ENCODE measurements around the gene RABEP1.
A peak's percentile ranks its signal among the peaks of the same experiment; 100 is the strongest.
"Not testable (repeated sequence)": the region's sequence is repeated elsewhere in the genome, so short reads cannot be mapped to it uniquely, and the experiment has no call there.

Gene RABEP1, protein sequence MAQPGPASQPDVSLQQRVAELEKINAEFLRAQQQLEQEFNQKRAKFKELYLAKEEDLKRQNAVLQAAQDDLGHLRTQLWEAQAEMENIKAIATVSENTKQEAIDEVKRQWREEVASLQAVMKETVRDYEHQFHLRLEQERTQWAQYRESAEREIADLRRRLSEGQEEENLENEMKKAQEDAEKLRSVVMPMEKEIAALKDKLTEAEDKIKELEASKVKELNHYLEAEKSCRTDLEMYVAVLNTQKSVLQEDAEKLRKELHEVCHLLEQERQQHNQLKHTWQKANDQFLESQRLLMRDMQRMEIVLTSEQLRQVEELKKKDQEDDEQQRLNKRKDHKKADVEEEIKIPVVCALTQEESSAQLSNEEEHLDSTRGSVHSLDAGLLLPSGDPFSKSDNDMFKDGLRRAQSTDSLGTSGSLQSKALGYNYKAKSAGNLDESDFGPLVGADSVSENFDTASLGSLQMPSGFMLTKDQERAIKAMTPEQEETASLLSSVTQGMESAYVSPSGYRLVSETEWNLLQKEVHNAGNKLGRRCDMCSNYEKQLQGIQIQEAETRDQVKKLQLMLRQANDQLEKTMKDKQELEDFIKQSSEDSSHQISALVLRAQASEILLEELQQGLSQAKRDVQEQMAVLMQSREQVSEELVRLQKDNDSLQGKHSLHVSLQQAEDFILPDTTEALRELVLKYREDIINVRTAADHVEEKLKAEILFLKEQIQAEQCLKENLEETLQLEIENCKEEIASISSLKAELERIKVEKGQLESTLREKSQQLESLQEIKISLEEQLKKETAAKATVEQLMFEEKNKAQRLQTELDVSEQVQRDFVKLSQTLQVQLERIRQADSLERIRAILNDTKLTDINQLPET

DNA sequence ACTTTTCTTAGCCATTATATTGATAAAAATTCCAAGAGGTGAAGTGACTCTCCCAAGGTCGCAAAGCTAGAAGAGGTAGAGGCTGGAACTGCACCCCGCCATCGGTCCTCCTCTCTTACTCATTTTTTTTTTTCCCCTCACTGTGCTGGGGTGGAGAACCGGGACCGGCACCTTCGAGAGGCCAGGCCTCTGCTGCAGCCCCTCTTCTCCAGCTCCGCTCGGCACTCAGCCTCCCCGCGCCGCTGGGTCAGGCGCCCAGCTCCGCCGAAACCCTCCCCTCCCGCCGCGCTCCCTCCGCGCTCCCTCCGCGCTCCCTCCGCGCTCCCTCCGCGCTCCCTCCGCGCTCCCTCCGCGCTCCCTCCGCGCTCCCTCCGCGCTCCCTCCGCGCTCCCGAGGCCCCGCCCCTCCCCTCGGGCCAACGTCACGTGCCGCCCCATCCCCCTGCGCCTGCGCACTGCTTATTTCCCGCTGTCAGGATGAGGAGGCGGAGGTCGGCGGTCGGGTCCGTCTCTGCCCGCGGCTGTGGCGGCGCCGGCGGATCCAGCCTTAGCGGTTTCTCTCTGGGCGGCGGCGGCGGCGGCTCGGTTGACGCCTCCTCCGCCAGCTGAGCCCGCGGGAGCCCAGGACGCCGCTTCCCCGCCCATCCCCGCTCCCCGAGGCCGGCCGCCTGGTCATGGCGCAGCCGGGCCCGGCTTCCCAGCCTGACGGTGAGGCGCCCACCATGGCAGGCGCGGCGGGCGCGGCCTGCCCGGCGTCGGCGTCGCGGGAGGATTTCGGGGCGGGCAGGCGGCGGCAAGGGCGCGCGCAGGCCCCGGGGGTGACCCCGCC, at the start of gene RABEP1:
Gene RABEP1 (plus strand): TSS at position 471 of the 828 bp plus-strand sequence. CDS start 203 bp downstream, at position 674.
- DNase-seq = peak; percentile 90

DNA sequence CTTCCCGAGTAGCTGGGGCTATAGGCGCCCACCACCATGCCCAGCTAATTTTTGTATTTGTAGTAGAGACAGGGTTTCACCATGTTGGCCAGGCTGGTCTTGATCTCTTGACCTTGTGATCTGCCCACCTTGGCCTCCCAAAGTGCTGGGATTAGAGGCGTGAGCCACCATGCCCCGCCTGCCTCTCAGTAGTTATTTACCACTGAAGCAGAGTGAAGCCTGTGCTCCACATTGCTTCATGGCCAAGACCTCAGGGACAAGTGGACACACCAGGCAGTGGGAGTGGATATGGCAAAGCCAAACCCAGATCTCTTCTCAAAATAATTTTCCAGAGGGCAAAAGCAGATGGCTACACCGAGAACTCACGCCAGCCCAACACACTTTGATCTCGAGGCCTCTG, 48.6 kb upstream of the RABEP1 start:
- DNase-seq = not testable (repeated sequence)

GRCh38 chr17:5234645-5235576, 47.2 kb upstream of the RABEP1 start, which contains the start of gene SCIMP:
Gene SCIMP, minus strand, starts transcription at chr17:5234860. Its CDS starts 105 bp downstream, at chr17:5234755.
- DNase-seq = no peak

- DNase-seq = no peak
Observed at GRCh38 chr17:5236938-5237540, 45.0 kb upstream of the RABEP1 start.

GRCh38 chr17:5237541-5238016, 44.5 kb upstream of the RABEP1 start:
- DNase-seq = no peak

GRCh38 chr17:5238333-5238732, 43.8 kb upstream of the RABEP1 start:
- no peak for DNase-seq

- not testable (repeated sequence) for DNase-seq
Observed at GRCh38 chr17:5239769-5240168, 42.3 kb upstream of the RABEP1 start.

DNA sequence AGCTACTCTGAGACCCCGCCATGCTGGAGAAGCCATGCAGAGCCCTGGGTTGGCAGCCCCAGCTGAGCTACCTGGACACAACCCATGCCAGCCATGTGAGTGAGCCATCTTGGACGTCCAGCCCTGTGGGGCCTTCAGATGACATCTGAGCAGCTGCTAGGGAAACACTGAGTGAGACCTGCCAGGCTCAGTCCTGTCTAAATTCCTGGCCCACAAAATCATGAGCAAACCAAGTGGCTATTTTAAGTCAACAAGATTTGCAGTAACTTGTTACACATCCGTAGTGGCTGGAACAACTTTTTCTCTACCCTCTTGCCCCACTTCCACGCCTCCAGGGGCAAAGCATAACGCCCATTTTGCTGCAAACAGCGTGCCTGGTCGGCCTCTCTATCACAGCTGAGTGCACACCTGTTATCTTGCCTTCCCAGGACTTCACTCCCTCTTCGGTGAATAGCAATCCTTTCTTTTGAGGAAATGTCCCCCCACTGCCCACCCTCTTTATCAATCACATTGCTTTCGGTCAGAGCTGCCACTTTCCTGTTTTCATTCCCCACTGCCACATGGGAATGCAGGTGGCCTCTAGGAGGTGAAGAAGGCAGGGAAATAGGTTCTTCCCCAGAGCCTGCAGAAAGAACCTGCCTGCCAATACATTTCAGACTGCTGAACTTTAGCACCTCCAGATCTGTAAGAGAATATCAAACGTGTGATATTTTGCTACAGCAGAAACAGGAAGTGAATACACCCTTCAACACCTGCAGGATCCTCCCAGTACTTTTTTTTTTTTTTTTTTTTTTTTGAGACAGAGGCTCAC, 40.0 kb upstream of the RABEP1 start:
- DNase-seq = no peak

- DNase-seq = no peak
Observed at GRCh38 chr17:5247621-5248020, 34.5 kb upstream of the RABEP1 start.

DNA sequence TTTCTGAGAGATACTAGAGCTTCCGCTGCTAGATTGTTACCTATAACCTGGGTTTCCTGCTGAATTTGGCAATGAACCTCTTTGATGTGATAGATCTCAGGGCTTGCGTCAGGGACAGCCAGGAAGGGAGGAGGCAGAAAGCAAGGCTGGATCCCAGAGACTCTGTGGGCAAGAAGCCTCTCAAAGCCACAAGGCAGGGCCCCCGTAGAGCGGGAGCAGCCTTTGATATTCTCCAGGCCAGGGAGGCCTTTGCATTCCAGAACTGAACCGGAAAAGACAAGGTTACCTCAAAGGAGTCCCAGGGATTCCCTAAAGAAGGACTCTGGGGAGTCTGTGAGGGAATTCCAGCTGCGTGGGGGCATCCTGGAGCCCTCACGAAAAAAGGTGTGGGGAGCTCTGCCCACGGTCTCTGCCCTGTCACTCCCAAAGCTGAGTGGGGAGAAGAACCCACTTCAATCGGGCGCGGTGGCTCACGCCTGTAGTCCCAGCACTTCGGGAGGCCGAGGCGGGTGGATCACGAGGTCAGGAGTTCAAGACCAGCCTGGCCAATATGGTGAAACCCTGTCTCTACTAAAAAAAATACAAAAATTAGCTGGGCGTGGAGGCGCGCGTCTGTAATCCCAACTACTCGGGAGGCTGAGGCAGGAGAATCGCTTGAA, 33.1 kb upstream of the RABEP1 start:
- DNase-seq = no peak

DNA sequence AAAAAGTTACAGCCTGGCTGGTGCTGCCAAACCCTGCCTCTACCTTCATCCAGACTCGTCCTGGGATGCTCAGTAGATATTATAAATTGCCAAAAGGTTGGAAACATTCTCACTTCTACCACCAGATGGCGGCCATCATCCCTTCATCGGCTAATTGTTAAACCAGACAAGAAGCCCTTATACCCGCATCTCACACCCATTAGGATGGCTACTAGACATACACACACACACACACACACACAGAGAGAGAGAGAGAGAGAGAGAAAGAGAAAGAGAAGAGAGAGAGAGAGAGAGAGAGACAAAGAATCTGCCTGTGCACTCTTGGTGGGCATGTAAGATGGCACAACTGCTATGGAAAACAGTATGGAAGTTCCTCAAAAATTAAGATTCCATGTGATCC, 32.5 kb upstream of the RABEP1 start:
- DNase-seq = peak; percentile 49

- DNase-seq = no peak
Observed at GRCh38 chr17:5254414-5254813, 27.7 kb upstream of the RABEP1 start.

DNA sequence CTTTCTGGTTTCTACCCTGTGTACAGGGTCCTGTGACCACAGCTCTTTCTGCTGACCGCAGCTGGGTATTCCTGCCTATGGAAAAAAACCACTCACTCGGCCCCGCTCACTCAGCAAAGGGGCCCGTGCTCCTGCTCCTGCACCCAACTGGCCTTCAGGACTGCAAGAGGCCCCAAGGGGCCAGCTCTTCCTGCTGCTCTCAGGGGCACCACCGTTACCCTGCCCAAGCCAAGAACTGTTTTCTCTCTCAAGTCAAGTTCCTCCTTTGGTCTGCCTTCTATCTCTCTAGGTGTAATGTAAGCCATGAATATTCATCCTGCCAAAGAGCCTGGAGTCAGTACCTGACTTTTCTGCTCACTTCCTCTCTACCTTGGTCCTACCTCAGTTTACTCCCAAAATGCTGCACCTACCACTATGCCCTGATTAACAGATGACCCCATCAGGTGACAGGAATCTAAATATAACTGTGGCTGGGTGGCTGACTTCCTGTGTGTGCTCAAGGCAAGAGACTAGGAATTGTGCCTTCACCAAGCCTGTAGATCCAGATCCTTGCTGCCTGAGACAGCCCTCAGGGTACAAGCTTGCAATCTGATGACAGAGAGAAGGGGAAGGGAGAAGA, 27.1 kb upstream of the RABEP1 start:
- no peak for DNase-seq

DNA sequence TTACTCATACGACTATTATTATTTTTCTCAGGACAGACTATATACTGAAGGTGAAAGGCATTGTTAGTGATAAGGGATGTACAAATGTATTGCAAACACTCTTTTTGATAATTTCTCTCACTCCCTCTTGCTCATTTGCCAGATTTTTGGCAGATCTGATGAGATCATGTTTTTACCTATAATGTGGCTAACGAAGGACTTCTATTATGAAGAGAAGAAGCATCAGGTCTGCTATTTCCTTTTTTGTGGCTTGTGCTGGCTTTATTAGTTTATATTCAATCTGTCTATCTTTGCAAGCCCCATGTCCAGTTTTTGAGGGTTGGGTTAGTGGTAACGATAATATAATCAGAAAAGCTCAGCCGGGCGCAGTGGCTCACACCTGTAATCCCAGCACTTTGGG, 25.0 kb upstream of the RABEP1 start:
- no peak for DNase-seq

- no peak for DNase-seq
Observed at GRCh38 chr17:5260542-5260941, 21.5 kb upstream of the RABEP1 start.

DNA sequence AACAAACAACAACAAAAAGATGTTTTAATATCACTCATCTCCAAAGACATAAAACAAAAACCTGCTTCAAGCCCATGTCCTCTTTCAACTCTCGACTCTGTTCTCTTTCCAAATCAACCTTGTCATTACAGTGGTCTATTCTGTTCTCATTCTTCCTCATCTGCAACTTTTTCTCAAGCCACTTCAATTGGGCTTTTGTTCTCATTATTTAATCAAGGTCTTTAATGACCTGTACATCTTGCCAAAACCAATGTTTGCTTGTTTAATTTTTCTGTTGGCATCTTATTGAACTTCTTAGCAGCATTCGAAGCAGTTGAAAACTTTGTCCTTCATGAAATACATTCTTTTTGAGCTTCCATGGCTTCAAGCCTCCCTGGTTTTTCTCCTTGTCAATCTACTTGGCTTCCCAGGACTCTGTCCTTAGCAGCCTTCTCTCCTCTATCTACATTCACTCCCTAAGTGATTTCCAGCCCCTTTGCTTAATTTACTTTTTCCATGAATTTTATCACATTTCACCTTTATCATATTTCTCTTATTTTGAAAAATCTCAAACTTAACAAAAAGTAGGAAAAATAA, 19.6 kb upstream of the RABEP1 start:
- no peak for DNase-seq

GRCh38 chr17:5263441-5263840, 18.6 kb upstream of the RABEP1 start:
- no peak for DNase-seq

DNA sequence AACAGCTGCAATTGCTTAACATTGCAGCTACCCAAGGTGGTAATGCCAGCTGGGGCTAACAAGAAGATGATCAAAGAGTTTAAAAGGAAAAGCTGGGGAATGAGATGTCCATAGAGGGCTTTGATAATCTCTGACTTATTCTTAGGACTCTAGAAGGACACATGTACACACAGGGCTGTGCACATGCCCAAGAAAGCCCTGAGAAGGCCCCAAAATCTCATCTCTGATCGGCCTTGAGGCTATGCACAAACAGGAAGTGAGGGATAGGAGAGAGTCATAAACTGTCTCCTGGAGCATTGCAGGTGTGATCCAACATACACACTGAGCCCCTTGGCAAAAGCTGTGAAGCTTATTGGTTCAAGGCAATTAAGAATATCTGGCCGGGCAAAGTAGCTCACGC, 17.2 kb upstream of the RABEP1 start:
- no peak for DNase-seq

Data from NCI-H1436 (cell line).